NT2/D1 (cell line): ENCODE measurements around the gene DEPDC7.

Experiments
- SUZ12 ChIP-seq: IDR thresholded peaks from 2 replicates; pipeline ENCODE4 v1.6.1; 2011; ENCODE audit not compliant: insufficient read length, insufficient read depth; ENCODE audit errors: extremely low read depth
- YY1 ChIP-seq: IDR thresholded peaks from 2 replicates; pipeline ENCODE4 v1.6.1; 2011; ENCODE audit not compliant: insufficient read length, insufficient read depth
- ZNF274 ChIP-seq: IDR thresholded peaks from 2 replicates; pipeline ENCODE4 v1.6.1; 2011; ENCODE audit warnings: mild to moderate bottlenecking, low read depth, low read length

GRCh38 chr11:33000181-33000580 lies 15.5 kb upstream of the DEPDC7 start:
- TF ChIP-seq SUZ12 (no peak), YY1 (no peak), ZNF274 (no peak)
